Sigmoid colon (tissue), 7 donors: ENCODE results near the gene STK33. TPM values are rescaled to one million over a fixed set of nuclear protein-coding genes. Genes with fewer than 3 reads are reported as not detected.

Experiments used
- DNase-seq: peaks from one replicate; pipeline ENCODE4 v3.0.0-alpha.2; 2019
- H3K27ac ChIP-seq, 4 donors: fragments of 200-600 bp; sonication (generic); one replicate each; pipeline ENCODE4 v1.5.1; 2016 to 2019; ENCODE audit warnings: mild to moderate bottlenecking in 1 of 4
- H3K27me3 ChIP-seq, 3 donors: fragments of 200-600 bp; sonication (generic); one replicate each; pipeline ENCODE4 v1.5.1; 2019; ENCODE audit warnings: mild to moderate bottlenecking in 1 of 3
- H3K36me3 ChIP-seq, 4 donors: fragments of 200-600 bp; sonication (generic); one replicate each; pipeline ENCODE4 v1.5.1; 2016 to 2019
- H3K4me1 ChIP-seq, 4 donors: fragments of 200-600 bp; sonication (generic); one replicate each; pipeline ENCODE4 v1.5.1; 2017 to 2019
- H3K4me3 ChIP-seq, 4 donors: fragments of 200-600 bp; sonication (generic); one replicate each; pipeline ENCODE4 v1.5.1; 2017 to 2019; ENCODE audit warnings: mild to moderate bottlenecking in 2 of 4, moderate library complexity in 1 of 4
- H3K9me3 ChIP-seq, 4 donors: fragments of 200-600 bp in 3 of 4; sonication (generic) in 3 of 4; one replicate each; pipeline versions ENCODE4 v1.5.1 to v1.6.1; 2013 to 2019
- CTCF ChIP-seq, 4 experiments: fragments of 450-650 bp in 3 of 4; fragments of 200-600 bp in 1 of 4; IDR thresholded peaks; one replicate each; pipeline ENCODE4 v1.5.1; 2016 to 2019; ENCODE audit warnings: antibody characterized with exemption in 4 of 4, mild to moderate bottlenecking in 3 of 4, moderate library complexity in 2 of 4
- EP300 ChIP-seq, 4 donors: sonication (generic); formaldehyde crosslinking; IDR thresholded peaks; one replicate each; pipeline ENCODE4 v1.6.1; 2017; ENCODE audit warnings: antibody characterized with exemption in 4 of 4
- POLR2A ChIP-seq, 2 donors: fragments of 450-650 bp; IDR thresholded peaks; one replicate each; pipeline ENCODE4 v1.6.1; 2016; ENCODE audit warnings: antibody characterized with exemption in 2 of 2, mild to moderate bottlenecking in 2 of 2, moderate library complexity in 2 of 2
- POLR2AphosphoS5 ChIP-seq, 4 donors: sonication (generic); formaldehyde crosslinking; IDR thresholded peaks; one replicate each; pipeline ENCODE4 v1.6.1; 2017; ENCODE audit warnings: antibody characterized with exemption in 4 of 4
- WGBS, 2 donors: extraction: QIAGEN DNeasy Blood & Tissue Kit; methylation state at CpG; one replicate each; pipeline ENCODE4 v1.1.7; 2013; 5-methylcytosine and 5-hydroxymethylcytosine counted together
- intact Hi-C: fragments of 100-400 bp; cut with DNase I; formaldehyde crosslinking; loops from one replicate; pipeline ENCODE4 v1.15.1; 2023
- polyA plus RNA-seq, 3 donors: library from polyadenylated mRNA; stranded (reverse); fragments of 200-250 nt; gene quantifications; one replicate each; pipeline ENCODE4 v1.2.3, GENCODE V29; 2013
- total RNA-seq, 4 donors: library from RNA; depleted of rRNA; stranded (reverse); fragments of >200 nt; gene quantifications; one replicate each; pipeline ENCODE4 v1.1.0, GENCODE V29; 2016
- donor health status: healthy with polysubstance abuse.
- donor health status: Bipolar disorder and iron deficiency.
- donor health status: healthy.

Gene STK33
- total and polyA plus RNA-seq, 7 donors = 2.0 to 23.8 (median 20.6) TPM; not detected in 2

- Histone ChIP-seq H3K27me3 (no peaks in the 10 kb centered on the region), H3K36me3 (no peaks in the 10 kb centered on the region), H3K4me3 (no peak overlapping the region), H3K4me1 (no peaks in the 10 kb centered on the region), H3K9me3 (no peaks in the 10 kb centered on the region), H3K27ac (no peak overlapping the region)
- no peak for DNase-seq
- WGBS, 2 donors = 68 to 77% methylated on average over 4 of the region's 4 CpGs
- intact Hi-C loops = no loop called here
- no peak for TF ChIP-seq EP300 (IDR thresholded peaks at IDR 0.05)
- TF ChIP-seq POLR2AphosphoS5 (IDR thresholded peaks at IDR 0.05) = no peak
- TF ChIP-seq CTCF (IDR thresholded peaks at IDR 0.05) = no peak
- no peak for TF ChIP-seq POLR2A (IDR thresholded peaks at IDR 0.05)
These were observed 231.5 kb downstream of the STK33 start for GRCh38 chr11:8362491-8362890.

GRCh38 chr11:8361664-8362210 is 232.3 kb downstream of the STK33 start:
- intact Hi-C loops = no loop called here
- no peaks in the 10 kb centered on the region for H3K36me3 ChIP-seq
- TF ChIP-seq POLR2A (IDR thresholded peaks at IDR 0.05) (no peak), POLR2AphosphoS5 (IDR thresholded peaks at IDR 0.05) (no peak), CTCF (IDR thresholded peaks at IDR 0.05) (no peak), EP300 (IDR thresholded peaks at IDR 0.05) (no peak)
- no peak overlapping the region for H3K4me3 ChIP-seq
- peaks cover 0 to 6% (median 2%) of the 10 kb centered on the region in 4 donors for H3K4me1 ChIP-seq
- H3K27me3 ChIP-seq = no peaks in the 10 kb centered on the region
- H3K27ac ChIP-seq = no peak overlapping the region
- no peaks in the 10 kb centered on the region for H3K9me3 ChIP-seq
- DNase-seq = no peak
- 95% methylated on average over 12 of the region's 12 CpGs for WGBS, 2 donors

GRCh38 chr11:8361206-8361605 is 232.8 kb downstream of the STK33 start:
- no peak for TF ChIP-seq CTCF (IDR thresholded peaks at IDR 0.05)
- no peak for TF ChIP-seq EP300 (IDR thresholded peaks at IDR 0.05)
- no peak for TF ChIP-seq POLR2A (IDR thresholded peaks at IDR 0.05)
- no peak for TF ChIP-seq POLR2AphosphoS5 (IDR thresholded peaks at IDR 0.05)
- Histone ChIP-seq H3K9me3 (no peaks in the 10 kb centered on the region), H3K27ac (no peak overlapping the region), H3K27me3 (no peaks in the 10 kb centered on the region), H3K36me3 (no peaks in the 10 kb centered on the region), H3K4me3 (no peak overlapping the region), H3K4me1 (peaks cover 0 to 9% (median 3%) of the 10 kb centered on the region in 4 donors)
- DNase-seq = no peak
- 87 to 91% methylated on average over 7 of the region's 7 CpGs for whole genome bisulfite sequencing, 2 donors
- intact Hi-C loops = no loop called here

- intact Hi-C loops = no loop called here
- no peak for TF ChIP-seq POLR2A (IDR thresholded peaks at IDR 0.05)
- TF ChIP-seq CTCF (IDR thresholded peaks at IDR 0.05) = no peak
- TF ChIP-seq EP300 (IDR thresholded peaks at IDR 0.05) = no peak
- TF ChIP-seq POLR2AphosphoS5 (IDR thresholded peaks at IDR 0.05) = no peak
- Histone ChIP-seq H3K27ac (no peak overlapping the region), H3K27me3 (no peaks in the 10 kb centered on the region), H3K4me1 (peaks cover 0 to 9% (median 3%) of the 10 kb centered on the region in 4 donors), H3K36me3 (no peaks in the 10 kb centered on the region), H3K9me3 (no peaks in the 10 kb centered on the region), H3K4me3 (no peak overlapping the region)
- DNase-seq = peak; percentile 20
- 72 to 92% methylated on average over 9 of the region's 9 CpGs for WGBS, 2 donors
These were observed 233.8 kb downstream of the STK33 start for GRCh38 chr11:8360086-8360828.
